Keratinocyte (primary cell): Measurements from ENCODE around the gene DUSP16.
"Not testable (repeated sequence)": the region's sequence is repeated elsewhere in the genome, so short reads cannot be mapped to it uniquely, and the experiment has no call there.

Source experiments
- EZH2 ChIP-seq: IDR thresholded peaks from one replicate; pipeline ENCODE4 v1.6.1; 2012; ENCODE audit warnings: inconsistent platforms, mild to moderate bottlenecking, low read length, moderate library complexity
- TF ChIP-seq, protein P1 (sequence below), 3 experiments: IDR thresholded peaks in 1 of 3; conservative IDR thresholded peaks in 1 of 3; optimal IDR thresholded peaks in 1 of 3; 2 replicates in 2 of 3; 3 replicates in 1 of 3; pipeline versions ENCODE3 to v1.5.1; 2011; ENCODE audit warnings: low read length in 3 of 3, mild to moderate bottlenecking in 3 of 3, moderate library complexity in 2 of 3, control low read depth in 1 of 3, inconsistent platforms in 1 of 3; ENCODE audit not compliant: insufficient read depth in 2 of 3; ENCODE audit errors: extremely low read depth in 1 of 3

DNA sequence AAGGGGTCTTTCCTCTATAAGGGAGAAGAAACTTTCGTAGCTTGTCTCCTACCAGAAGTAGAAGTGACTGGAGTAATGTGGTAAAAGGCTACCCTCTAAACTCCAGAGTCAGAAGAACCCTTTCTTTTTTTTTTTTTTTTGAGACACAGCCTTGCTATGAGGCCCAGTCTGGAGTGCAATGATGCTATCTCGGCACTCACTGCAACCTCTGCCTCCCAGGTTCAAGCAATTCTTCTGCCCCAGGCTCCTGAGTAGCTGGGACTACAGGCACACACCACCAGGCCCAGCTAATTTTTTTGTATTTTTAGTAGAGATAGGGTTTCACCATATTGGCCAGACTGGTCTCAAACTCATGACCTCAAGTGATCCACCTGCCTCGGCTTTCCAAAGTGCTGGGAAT, 25.8 kb upstream of the DUSP16 start:
- TF ChIP-seq, protein P1, sequence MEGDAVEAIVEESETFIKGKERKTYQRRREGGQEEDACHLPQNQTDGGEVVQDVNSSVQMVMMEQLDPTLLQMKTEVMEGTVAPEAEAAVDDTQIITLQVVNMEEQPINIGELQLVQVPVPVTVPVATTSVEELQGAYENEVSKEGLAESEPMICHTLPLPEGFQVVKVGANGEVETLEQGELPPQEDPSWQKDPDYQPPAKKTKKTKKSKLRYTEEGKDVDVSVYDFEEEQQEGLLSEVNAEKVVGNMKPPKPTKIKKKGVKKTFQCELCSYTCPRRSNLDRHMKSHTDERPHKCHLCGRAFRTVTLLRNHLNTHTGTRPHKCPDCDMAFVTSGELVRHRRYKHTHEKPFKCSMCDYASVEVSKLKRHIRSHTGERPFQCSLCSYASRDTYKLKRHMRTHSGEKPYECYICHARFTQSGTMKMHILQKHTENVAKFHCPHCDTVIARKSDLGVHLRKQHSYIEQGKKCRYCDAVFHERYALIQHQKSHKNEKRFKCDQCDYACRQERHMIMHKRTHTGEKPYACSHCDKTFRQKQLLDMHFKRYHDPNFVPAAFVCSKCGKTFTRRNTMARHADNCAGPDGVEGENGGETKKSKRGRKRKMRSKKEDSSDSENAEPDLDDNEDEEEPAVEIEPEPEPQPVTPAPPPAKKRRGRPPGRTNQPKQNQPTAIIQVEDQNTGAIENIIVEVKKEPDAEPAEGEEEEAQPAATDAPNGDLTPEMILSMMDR (optimal IDR thresholded peaks at IDR 0.05 in 1 of 3, IDR thresholded peaks at IDR 0.05 in 1 of 3, conservative IDR thresholded peaks at IDR 0.05 in 1 of 3; ENCODE audit: extremely low read depth in 1 of 3, insufficient read depth in 2 of 3, low read length in 3 of 3) = not testable (repeated sequence)
- not testable (repeated sequence) for TF ChIP-seq EZH2
